HepG2 (cell line): Measurements from ENCODE around the gene FUCA1. TPM values are rescaled to one million over a fixed set of nuclear protein-coding genes. Genes with fewer than 3 reads are reported as not detected.

ENCODE experiments used
- ATAC-seq: fragments of 200-7000 bp; cut with Tn5 transposase; 3 replicates; pipeline ENCODE4 v1.9.1; 2020; ENCODE audit warnings: mild to moderate bottlenecking, moderate library complexity
- BruUV-seq: library from RNA; stranded (reverse); fragments of 400-500 nt; replicated peaks from 2 replicates; lab custom pipeline; 2021; lab: Mats Ljungman, UMichigan
- CTCF ChIA-PET: fragments of 300-600 bp; formaldehyde crosslinking; extraction: SDS; loops from one replicate; lab custom pipeline; 2021; ENCODE audit warnings: low total read pairs, inconsistent platforms, low intra/inter-chr PET ratio; lab: Yijun Ruan, JAX
- POLR2A ChIA-PET: fragments of 350-600 bp; sonication (Branson Sonifier 250); formaldehyde crosslinking; loops from one replicate; lab custom pipeline; 2020; ENCODE audit warnings: antibody characterized with exemption, inconsistent platforms; lab: Yijun Ruan, JAX
- DNase-seq: peaks from one replicate; pipeline ENCODE4 v3.0.0-alpha.2; 2015; ENCODE audit warnings: low spot score
- FAIRE-seq: peaks from 3 replicates; lab custom pipeline; 2011; peaks lifted over from hg19 to GRCh38; lab: Jason Lieb, UNC
- H2AFZ ChIP-seq: one replicate; pipeline ENCODE4 v1.6.1; 2011; ENCODE audit warnings: low read length, inconsistent platforms
- H3K27ac ChIP-seq: fragments of 300-600 bp; 3 replicates; pipeline ENCODE4 v1.8.0; 2011; ENCODE audit warnings: mixed run types, mild to moderate bottlenecking, mixed read lengths, low read length, inconsistent platforms; ENCODE audit not compliant: insufficient read depth; ENCODE audit errors: extremely low read length
- H3K27me3 ChIP-seq, 2 experiments: fragments of 200-600 bp in 1 of 2; 2 replicates in 1 of 2; 3 replicates in 1 of 2; pipeline versions ENCODE4 v1.6.0 to v1.8.0; 2011; ENCODE audit warnings: low read length in 2 of 2, mild to moderate bottlenecking in 2 of 2, moderate library complexity in 2 of 2, inconsistent platforms in 1 of 2; ENCODE audit not compliant: insufficient read depth in 2 of 2, control insufficient read depth in 1 of 2
- H3K36me3 ChIP-seq, 2 experiments: fragments of 200-600 bp in 1 of 2; replicated peaks in 1 of 2; 2 replicates in 1 of 2; 3 replicates in 1 of 2; pipeline versions ENCODE4 v1.5.1 to v1.8.0; 2011; ENCODE audit warnings: low read length in 2 of 2, inconsistent platforms in 1 of 2; ENCODE audit not compliant: insufficient read depth in 2 of 2, control insufficient read depth in 1 of 2
- H3K4me1 ChIP-seq: 2 replicates; pipeline ENCODE4 v1.5.1; 2012; ENCODE audit warnings: low read length, inconsistent platforms; ENCODE audit not compliant: insufficient read depth
- H3K4me2 ChIP-seq: 2 replicates; pipeline ENCODE4 v1.6.0; 2011; ENCODE audit warnings: low read depth, low read length, inconsistent platforms
- H3K4me3 ChIP-seq, 3 experiments: fragments of 200-600 bp in 1 of 3; sonication (generic), shearing (Covaris generic) in 1 of 3; replicated peaks in 1 of 3; 2 replicates each; pipeline ENCODE4 v1.5.1; 2011 to 2016; ENCODE audit warnings: low read length in 3 of 3, inconsistent platforms in 2 of 3, low read depth in 2 of 3, mild to moderate bottlenecking in 2 of 3, control low read depth in 1 of 3, mixed read lengths in 1 of 3; ENCODE audit not compliant: insufficient read depth in 1 of 3
- H3K79me2 ChIP-seq: one replicate; pipeline ENCODE4 v1.6.1; 2011; ENCODE audit warnings: low read length, inconsistent platforms; ENCODE audit not compliant: insufficient read depth
- H3K9ac ChIP-seq: 2 replicates; pipeline ENCODE4 v1.6.0; 2011; ENCODE audit warnings: mild to moderate bottlenecking, low read depth, low read length, inconsistent platforms; ENCODE audit not compliant: insufficient read depth
- H3K9me3 ChIP-seq: 2 replicates; pipeline ENCODE4 v1.5.1; 2012; ENCODE audit warnings: mild to moderate bottlenecking, low read length
- H4K20me1 ChIP-seq: 2 replicates; pipeline ENCODE4 v1.6.0; 2011; ENCODE audit warnings: inconsistent platforms, mild to moderate bottlenecking, low read length, moderate library complexity; ENCODE audit not compliant: insufficient read depth
- DNMT3B ChIP-seq: conservative IDR thresholded peaks from 2 replicates; pipeline ENCODE4 v1.6.1; 2016; ENCODE audit warnings: missing biosample characterization, control low read depth
- PBX2 ChIP-seq: IDR thresholded peaks from 2 replicates; pipeline ENCODE4 v1.6.1; 2016; ENCODE audit warnings: control low read depth
- ZBTB38 ChIP-seq: sonication (generic); formaldehyde crosslinking; IDR thresholded peaks from 2 replicates; pipeline ENCODE4 v1.5.1; 2020; ENCODE audit warnings: mild to moderate bottlenecking, missing genetic modification reagents
- ZNF407 ChIP-seq: sonication (generic); formaldehyde crosslinking; IDR thresholded peaks from one replicate; pipeline ENCODE4 v1.5.1; 2020; ENCODE audit warnings: mild to moderate bottlenecking, missing genetic modification reagents; ENCODE audit errors: not compliant biosample characterization
- ZNF460 ChIP-seq: sonication (generic); formaldehyde crosslinking; IDR thresholded peaks from 2 replicates; pipeline ENCODE4 v1.5.1; 2020; ENCODE audit warnings: missing genetic modification reagents, mild to moderate bottlenecking, borderline replicate concordance
- WGBS: methylation state at CpG from one replicate; pipeline ENCODE4 v1.1.6; 2017; ENCODE audit warnings: low lambda C conversion rate; 5-methylcytosine and 5-hydroxymethylcytosine counted together
- in situ Hi-C: cut with HindIII; loops from 2 replicates; pipeline ENCODE4 v1.10.0; 2017; ENCODE audit warnings: low pct_unique_long_range_greater_than_20kb; ENCODE audit not compliant: extremely low pct_ligation_motif_present
- intact Hi-C: fragments of 100-400 bp; cut with micrococcal nuclease; formaldehyde crosslinking; loops from one replicate; pipeline ENCODE4 v1.10.0; 2022; ENCODE audit not compliant: unreplicated experiment
- polyA plus RNA-seq, 8 experiments: library from polyadenylated mRNA; depleted of rRNA in 3 of 8; stranded (reverse) in 7 of 8; unstranded in 1 of 8; fragments of >200 nt; fragmentation: Illumina TruSeq in 4 of 8; extraction: Trizol in 4 of 8; gene quantifications; 2 replicates each; pipeline versions ENCODE4 v1.2.1 to v1.2.3, GENCODE V29; 2011 to 2016; ENCODE audit warnings: low read depth in 4 of 8, missing spikeins in 1 of 8, mixed read lengths in 1 of 8; ENCODE audit not compliant: insufficient read depth in 1 of 8
- total RNA-seq, 5 experiments: library from RNA; depleted of rRNA; stranded (reverse); fragments of >200 nt; fragmentation: Illumina TruSeq; extraction: Trizol; gene quantifications; 2 replicates each; pipeline ENCODE4 v1.2.3, GENCODE V29; 2016; ENCODE audit warnings: low read depth in 1 of 5

Gene FUCA1
- total and polyA plus RNA-seq, 2 of the 13 experiments (the other 11 are each of a cell fraction or from before 2014, with no cell fraction given), result 32.7 to 33.6 TPM

- POLR2A ChIA-PET, result interaction anchor here (0.6 to 5.2 kb wide), 23 partner anchors 13 to 482 kb away, joined by 3 to 71 read pairs (median 4); partner anchors contain the start of genes GALE, HNRNPR, LYPLA2 and PITHD1
- DNase-seq (no peak), ATAC-seq (0 out of 3 replicates have a peak, but pooled peaks have one; percentile 19), FAIRE-seq (no peak)
- WGBS, result 29% methylated on average over 24 of the region's 24 CpGs
- H3K4me2 ChIP-seq, result peak overlapping the region; percentile 89
- peak overlapping the region; percentile 99 for H3K27ac ChIP-seq
- H2AFZ ChIP-seq, result peak overlapping the region; percentile 84
- CTCF ChIA-PET, result no interaction called here
- intact Hi-C loops, result no loop called here
- in situ Hi-C loops, result no loop called here
- peaks cover 31% of the 10 kb centered on the region for H3K4me1 ChIP-seq
- H3K9me3 ChIP-seq, result no peaks in the 10 kb centered on the region
- H3K4me3 ChIP-seq, result peak overlapping the region; percentile 90 to 100 (median 99)
- H3K36me3 ChIP-seq, result no peaks in the 10 kb centered on the region
- peaks cover 14% of the 10 kb centered on the region for H3K79me2 ChIP-seq
- H3K9ac ChIP-seq, result peak overlapping the region; percentile 100
- no peaks in the 10 kb centered on the region; a peak in 1 of 5 replicates for H3K27me3 ChIP-seq
- TF ChIP-seq PBX2 (CRISPR knock-in tag) (no peak), ZNF460 (CRISPR knock-in tag) (peak; percentile 47; the same call in 1 of the 2 replicates), ZNF407 (CRISPR knock-in tag) (no peak), ZBTB38 (CRISPR knock-in tag) (peak; percentile 41; the same call in 1 of the 2 replicates), DNMT3B (CRISPR knock-in tag) (no peak)
- BruUV-seq, result no TSS peak
- H4K20me1 ChIP-seq, result no peaks in the 10 kb centered on the region
Measured at GRCh38 chr1:23825762-23826522, 42.1 kb downstream of the FUCA1 start.
